GM12801 (cell line): Measurements from ENCODE around the gene CPLANE1.

Experiments used
- TF ChIP-seq, protein P1 (sequence below): IDR thresholded peaks from one replicate; pipeline ENCODE4 v1.5.1; 2011; ENCODE audit warnings: control low read depth; ENCODE audit not compliant: insufficient read length; ENCODE audit errors: extremely low read depth

CPLANE1 gene

DNA sequence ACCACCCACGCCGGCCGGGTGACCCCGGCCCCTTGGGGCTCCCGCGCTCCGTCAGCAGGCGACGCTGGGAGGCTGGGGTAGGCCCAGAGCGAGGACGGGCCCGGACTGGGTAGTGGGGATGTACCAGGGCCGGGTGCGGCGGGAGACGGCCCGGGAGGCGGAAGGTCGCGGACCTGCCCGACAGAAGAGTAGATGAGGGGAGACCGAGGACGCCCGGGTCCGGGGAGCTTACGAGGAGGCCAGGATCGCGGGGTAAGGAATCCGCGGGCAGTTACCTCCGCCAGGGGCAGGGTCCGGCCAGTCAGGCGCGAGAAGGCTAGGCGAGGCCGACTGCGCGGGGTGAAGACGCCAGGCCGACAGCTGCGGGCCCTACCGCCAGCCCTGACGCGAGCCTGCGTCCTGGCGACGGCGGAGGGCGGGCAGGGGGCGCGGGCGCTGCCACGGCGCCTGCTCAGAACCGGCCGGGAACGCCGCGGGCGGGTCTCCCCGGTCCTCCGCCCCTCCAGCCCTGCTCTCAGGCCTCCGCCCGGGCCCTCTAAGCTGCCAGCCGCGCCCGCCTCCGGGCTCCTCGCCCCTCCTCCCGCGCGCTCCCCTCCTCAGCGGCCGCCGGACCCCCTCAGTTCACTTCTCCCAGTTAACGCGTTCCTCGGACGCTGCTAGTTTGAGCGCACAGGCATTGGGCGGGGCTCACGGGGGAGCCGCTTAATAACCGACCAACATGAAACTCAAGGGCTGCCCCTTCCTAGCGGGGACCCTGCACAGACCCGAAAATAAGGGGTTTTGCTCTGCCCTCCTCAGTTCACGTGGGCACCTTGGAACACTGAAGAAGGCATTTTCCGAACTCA is at the start of gene CPLANE1:
Gene CPLANE1 (minus strand): TSS at position 407 of the 845 bp plus-strand sequence. CDS start 1,678 bp downstream, outside the sequence.
- TF ChIP-seq, protein P1, sequence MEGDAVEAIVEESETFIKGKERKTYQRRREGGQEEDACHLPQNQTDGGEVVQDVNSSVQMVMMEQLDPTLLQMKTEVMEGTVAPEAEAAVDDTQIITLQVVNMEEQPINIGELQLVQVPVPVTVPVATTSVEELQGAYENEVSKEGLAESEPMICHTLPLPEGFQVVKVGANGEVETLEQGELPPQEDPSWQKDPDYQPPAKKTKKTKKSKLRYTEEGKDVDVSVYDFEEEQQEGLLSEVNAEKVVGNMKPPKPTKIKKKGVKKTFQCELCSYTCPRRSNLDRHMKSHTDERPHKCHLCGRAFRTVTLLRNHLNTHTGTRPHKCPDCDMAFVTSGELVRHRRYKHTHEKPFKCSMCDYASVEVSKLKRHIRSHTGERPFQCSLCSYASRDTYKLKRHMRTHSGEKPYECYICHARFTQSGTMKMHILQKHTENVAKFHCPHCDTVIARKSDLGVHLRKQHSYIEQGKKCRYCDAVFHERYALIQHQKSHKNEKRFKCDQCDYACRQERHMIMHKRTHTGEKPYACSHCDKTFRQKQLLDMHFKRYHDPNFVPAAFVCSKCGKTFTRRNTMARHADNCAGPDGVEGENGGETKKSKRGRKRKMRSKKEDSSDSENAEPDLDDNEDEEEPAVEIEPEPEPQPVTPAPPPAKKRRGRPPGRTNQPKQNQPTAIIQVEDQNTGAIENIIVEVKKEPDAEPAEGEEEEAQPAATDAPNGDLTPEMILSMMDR = no peak

DNA sequence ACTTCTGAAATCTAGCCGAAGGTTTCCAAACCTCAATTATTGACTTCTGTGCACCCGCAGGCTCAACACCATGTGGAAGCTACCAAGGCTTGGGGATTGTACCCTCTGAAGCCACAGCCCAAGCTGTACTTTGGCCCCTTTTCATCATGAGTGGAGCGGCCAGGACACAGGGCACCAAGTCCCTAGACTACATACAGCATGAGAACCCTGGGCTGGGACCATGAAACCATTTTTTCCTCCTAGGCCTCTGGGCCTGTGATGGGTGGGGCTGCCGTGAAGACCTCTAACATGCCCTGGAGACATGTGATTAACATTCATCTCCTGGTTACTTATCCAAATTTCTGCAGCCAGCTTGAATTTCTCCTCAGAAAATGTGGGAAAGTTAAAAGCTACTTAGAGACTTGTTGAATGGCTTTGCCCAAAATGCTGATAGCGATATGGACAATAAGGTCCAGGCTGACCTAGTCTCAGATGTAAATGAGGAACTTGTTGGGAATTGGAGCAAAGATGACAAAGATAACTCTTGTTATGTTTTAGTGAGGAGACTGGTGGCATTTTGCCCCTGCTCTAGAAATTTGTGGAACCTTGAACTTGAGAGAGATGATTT is 34.1 kb upstream of the CPLANE1 start:
- TF ChIP-seq, protein P1 = no peak

DNA sequence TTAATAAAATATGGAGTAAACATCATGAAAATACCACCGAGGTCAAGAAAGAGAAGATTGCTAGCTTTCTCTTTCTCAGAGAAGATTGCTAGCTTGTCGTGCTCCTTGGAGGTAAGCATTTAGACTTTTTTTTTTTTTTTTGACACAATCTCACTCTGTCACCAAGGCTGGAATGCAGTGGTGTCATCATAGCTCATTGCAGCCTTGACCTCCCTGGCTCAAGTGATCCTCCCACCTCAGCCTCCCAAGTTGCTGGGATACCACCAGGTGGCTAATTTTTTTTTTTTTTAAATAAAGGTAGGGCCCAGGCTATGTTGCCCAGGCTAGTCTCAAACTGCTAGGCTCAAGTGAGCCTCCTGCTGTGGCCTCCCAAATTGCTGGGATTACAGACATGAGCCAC is 26.3 kb upstream of the CPLANE1 start:
- TF ChIP-seq, protein P1 = no peak

DNA sequence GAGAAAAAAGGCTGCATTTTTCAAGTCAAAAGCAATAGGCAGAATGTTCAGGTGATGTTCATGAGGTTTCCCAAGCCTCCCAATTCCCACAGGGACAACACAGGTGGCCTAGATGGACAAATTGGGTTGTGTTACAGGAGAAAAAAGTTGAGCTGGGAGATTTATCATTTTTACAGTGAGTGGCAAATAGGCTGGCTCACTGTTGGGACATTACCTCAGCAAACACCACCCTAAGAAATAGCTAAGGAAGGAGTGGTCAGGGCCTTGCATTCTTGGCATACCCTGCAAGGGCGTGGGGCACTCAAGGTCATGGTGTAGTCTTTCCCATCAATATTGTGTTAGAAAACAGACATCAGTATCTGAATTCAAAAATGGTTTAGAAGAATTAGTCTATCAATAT is 23.3 kb upstream of the CPLANE1 start:
- TF ChIP-seq, protein P1 = no peak

DNA sequence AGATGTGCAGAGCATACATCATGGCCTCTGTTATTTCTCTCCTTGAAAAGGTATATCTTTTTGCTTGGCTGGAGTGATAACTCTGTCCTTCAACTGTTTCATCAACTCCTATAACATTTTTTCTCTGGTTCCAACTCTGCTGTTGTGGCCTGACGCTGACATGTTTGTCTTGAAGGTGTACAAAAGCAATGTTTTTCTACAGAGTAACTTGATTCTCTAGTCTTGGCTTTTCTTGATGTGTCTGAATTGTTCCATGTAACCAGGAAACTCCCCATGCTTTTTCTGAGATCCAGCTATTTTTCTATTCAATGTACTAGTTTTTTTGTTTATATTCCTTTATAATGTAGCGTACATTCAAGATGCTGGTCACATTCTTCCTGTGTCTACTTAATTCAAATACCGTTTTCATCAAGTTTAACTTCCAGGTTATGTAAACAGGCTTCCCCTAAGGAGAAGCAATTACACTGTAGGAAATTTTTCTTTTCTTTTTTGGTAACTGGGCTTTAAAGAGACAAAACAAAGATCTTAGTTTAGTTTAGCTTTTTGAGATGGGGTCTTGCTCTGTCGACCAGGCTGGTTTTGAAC is 6.7 kb upstream of the CPLANE1 start:
- TF ChIP-seq, protein P1 = no peak

DNA sequence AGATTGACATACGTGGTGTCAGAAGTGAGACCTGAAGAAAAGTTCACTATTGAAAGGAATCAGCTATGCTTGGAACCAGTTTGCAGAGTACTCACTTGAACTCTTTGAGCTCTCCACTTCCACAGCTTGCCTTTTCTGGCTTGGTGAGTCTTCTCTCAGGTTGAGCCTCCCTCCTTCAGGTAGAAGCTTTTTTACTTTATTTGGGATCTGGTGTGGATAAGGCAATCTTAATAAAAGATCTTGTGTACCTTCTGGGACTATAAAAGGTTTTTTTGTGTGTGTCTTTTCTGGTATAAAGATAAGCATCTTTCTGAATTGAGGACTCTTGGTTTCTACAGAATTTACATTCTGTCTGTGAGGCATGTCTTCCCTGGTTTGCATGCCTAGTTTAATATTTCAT is 5.4 kb upstream of the CPLANE1 start:
- TF ChIP-seq, protein P1 = no peak

DNA sequence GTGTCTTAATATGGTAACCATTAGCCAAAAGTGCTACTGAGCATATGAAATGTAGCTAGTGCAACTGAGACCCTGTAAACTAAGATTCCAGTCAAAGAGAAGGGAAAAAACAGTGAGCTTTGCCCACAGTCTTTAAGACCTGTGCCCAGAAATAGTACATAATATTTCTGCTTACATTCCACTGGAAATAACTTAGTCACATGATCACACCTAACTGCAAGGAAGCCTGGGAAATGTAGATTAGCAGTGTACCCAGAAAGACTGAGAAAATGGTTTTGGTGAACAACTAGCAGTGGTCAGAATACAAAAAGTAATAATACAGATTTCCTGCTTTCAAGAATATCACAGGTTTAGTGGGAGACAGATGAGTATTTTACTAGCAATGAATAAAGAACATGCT is 2.5 kb upstream of the CPLANE1 start:
- TF ChIP-seq, protein P1 = no peak
